Measurements from ENCODE around the gene MAGOH.

GRCh38 chr1:53250325-53250724 is 12.0 kb upstream of the MAGOH start:
- TF ChIP-seq CTCF (IDR thresholded peaks at IDR 0.05; ENCODE audit: low read depth, low read length), result no peak
- TF ChIP-seq MAX (IDR thresholded peaks at IDR 0.05; ENCODE audit: low read depth, low read length), result no peak
